ENCODE measurements around the gene TTC29.

The TTC29 gene, protein sequence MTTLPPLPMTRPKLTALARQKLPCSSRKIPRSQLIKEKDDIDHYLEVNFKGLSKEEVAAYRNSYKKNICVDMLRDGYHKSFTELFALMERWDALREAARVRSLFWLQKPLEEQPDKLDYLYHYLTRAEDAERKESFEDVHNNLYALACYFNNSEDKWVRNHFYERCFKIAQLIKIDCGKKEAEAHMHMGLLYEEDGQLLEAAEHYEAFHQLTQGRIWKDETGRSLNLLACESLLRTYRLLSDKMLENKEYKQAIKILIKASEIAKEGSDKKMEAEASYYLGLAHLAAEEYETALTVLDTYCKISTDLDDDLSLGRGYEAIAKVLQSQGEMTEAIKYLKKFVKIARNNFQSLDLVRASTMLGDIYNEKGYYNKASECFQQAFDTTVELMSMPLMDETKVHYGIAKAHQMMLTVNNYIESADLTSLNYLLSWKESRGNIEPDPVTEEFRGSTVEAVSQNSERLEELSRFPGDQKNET

GRCh38 chr4:146945556-146946374 lies at the start of gene TTC29:
Gene TTC29, minus strand, starts transcription at chr4:146945864. Its CDS starts 5,969 bp downstream, at chr4:146939895.
- DNase-seq = peak; percentile 73

DNA sequence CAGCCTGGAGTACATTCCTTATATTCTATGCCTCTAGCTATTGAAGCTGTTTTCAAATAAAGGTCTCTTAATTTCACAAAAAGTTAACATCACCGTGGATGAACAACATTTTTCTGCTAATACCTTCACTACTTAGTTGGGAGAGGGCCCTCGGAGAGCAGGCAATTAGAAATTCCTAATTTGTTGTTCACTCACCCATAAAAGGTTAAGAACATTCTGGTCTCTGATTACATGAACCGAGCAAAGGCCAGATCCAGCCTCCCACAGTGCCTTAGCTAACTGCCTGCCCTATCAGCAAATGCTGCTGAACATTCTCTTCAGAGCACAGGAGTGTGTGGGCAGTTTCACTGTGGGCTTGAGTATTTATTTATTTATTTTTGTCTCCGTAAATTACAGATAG lies 36.0 kb upstream of the TTC29 start:
- no peak for DNase-seq

GRCh38 chr4:146978641-146979040 lies 33.0 kb upstream of the TTC29 start:
- no peak for DNase-seq

- no peak for DNase-seq
Observed at GRCh38 chr4:146976145-146976544, 30.5 kb upstream of the TTC29 start.

- no peak for DNase-seq
Observed at GRCh38 chr4:146975527-146975926, 29.9 kb upstream of the TTC29 start.

- DNase-seq = no peak
Observed at GRCh38 chr4:146975036-146975435, 29.4 kb upstream of the TTC29 start.

DNA sequence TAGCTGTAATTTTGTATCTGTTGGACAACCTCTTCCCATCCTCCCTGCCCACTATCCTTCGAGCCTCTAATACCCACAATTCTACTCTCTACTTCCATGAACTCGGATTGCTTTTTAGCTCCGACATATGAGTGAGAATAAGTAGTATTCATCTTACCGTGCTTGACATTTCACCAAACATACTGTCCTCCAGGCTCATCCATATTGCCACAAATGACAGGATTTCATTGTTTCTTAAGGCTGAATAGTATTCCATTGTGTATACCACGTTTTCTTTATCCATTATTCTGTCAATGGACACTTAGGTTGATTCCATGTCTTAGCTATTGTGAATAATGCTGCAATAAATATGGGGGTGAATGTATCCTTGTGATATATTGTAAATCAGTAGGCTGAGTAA lies 26.4 kb upstream of the TTC29 start:
- DNase-seq = no peak

- no peak for DNase-seq
Observed at GRCh38 chr4:146969126-146969525, 23.5 kb upstream of the TTC29 start.

GRCh38 chr4:146960634-146961033 lies 15.0 kb upstream of the TTC29 start:
- no peak for DNase-seq

DNA sequence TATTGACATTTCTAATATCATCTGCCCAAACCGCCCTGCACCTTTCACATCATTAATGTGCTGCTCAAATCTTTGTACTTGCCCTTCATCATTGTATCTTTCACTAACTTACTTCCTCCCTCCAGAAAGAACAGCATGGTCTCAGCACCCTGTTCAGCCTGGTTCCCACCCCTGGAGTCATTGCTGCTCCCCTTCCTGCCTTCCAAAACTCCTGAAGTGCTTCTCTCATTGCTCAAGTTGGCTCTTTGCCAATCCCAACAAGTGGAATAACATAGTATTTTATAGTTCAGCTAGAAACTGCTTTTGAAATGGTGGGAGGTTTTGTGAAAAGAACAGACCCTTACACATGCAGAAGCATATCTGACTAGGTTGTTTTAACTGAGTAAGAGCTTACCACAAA lies 14.0 kb upstream of the TTC29 start:
- DNase-seq = no peak

DNA sequence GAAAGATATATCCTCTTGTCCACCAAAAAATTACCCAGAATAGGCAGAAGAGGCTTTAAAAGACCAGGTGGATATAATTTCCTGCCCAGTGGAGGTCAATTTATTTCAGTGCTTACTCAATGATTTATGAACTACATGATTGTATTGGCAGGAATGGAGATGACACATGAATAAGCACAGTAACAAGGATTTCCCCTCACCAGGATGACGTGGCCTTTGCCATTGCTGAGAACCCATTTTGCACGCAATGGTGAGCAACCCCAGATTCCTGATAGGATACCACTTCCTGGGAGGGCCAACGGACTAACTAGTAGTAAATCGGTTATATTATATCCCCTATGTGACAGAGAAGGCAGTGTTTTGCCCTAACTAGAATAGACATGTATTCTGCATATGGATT lies 11.6 kb upstream of the TTC29 start:
- no peak for DNase-seq

DNA sequence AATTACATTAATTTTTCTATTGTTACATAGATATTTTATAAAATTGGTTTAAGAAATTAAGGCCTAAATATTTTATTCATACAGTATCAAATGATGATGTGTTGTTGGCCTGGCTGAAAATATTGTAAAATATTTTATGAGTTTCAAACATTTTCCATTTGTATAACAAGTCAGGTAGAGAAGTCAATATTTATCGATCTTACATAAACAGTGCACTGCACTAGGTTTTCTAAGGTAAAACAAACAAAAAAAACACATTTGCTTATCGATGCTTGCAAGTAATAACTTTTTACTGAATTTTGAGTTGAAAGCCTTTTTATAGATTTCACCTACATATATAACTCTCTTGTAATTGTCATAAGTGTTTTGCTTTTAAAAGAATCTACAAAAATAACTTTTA lies 7.2 kb upstream of the TTC29 start:
- DNase-seq = no peak

DNA sequence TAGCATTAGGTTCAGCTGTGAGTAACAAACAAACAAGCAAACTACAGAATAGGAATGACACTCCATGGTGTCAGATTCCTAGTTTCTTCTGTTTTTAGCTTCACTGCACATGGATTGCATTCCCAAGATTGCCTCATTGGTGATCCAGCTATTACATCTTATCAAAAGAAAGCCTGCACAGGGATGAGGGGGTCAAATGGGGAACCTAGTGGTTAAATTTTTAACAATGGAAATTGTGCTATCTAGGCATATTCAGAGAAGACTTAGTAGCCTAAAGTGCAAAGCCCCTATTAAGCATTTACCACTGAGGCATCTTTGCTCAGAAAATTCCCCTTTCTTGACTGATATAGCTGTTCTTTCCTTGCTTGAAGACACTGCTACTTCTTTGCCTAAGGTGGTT lies 3.9 kb upstream of the TTC29 start:
- no peak for DNase-seq

- DNase-seq = no peak
Observed at GRCh38 chr4:146943691-146944375, 1.8 kb downstream of the TTC29 start.

- no peak for DNase-seq
Observed at GRCh38 chr4:146932116-146932515, 13.5 kb downstream of the TTC29 start.

DNA sequence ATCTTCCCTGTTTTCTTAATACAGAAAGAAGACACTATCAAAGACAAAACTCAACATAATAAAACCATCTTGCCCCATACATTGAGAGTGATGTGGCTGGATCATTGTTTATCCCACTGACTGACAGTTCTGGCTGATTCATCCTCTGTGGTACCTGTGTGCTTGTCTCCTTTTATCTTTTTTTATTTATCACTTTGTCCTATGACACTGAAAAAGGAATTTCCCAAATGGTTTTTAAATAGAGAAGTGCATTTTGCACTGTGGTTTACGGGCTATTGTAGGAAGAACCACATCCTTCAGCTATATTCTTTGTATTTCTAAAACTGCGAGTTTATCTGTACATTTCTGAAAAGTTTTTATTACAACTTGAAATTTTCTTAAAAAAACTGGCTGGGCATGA lies 15.0 kb downstream of the TTC29 start:
- DNase-seq = no peak

DNA sequence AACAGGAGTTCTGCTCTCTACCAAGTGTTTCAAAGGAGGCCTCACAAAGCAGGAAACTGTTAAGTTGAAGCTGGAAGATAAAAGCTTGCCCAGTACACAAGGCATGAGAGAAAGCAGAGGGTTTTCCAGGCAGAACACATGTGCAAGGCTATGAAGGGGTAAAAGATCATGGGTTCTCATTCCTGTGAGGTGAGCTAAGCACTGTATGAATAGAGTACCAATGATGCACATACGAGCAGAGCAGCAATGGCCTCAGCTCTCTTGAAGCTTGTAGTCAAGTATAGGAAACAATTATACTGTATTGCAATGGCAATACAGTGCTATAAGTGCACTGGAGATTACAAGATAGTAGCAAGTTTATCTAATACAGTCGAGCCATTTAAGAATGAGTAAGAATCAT lies 18.0 kb downstream of the TTC29 start:
- no peak for DNase-seq

GRCh38 chr4:146916479-146917076 lies 29.1 kb downstream of the TTC29 start:
- no peak for DNase-seq

DNA sequence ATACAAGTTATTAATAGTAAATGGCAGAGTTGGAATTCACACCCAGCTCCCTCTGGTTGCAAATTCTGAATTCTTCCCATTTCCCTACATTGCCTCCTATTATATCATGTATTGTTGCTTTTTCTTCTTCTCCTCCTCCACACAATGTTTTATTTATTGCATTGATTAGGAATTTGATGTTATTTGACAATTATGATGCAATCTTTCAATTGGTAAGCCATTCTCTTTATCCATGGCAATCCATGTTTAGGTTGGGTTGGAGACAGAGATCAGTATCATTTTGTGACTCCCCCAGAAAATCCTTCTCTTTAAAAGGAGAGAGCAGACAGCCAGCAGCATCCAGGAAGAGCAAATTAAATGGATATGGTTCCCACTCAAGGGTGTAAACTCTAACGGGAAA lies 30.5 kb downstream of the TTC29 start:
- DNase-seq = no peak

DNA sequence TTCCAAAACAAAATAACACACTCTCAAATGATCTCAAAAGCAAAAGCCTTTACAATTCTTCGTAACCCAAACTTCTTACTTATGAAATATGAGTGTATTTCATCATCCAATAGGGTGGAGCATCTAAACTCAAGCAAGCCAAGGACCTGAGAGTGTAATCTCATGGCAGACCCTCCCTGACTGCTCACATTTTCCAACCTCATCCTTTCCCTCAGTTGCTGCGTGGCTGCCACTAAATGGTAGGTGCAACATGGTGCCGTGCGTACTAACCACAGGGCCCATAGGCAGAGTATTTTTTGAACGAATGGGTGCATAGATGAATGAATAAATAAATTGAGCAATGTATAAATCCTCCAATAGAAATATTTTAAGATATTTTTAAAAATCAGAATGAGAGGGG lies 45.4 kb downstream of the TTC29 start:
- DNase-seq = no peak

- no peak for DNase-seq
Observed at GRCh38 chr4:146890301-146890700, 55.4 kb downstream of the TTC29 start.

GRCh38 chr4:146883070-146883469 lies 62.6 kb downstream of the TTC29 start:
- no peak for DNase-seq

GRCh38 chr4:146857298-146857697 lies 88.4 kb downstream of the TTC29 start:
- DNase-seq = no peak
